ENCODE results near the gene MACROD2. TPM values are rescaled to one million over a fixed set of nuclear protein-coding genes. Genes with fewer than 3 reads are reported as not detected.
"Not testable (repeated sequence)": the region's sequence is repeated elsewhere in the genome, so short reads cannot be mapped to it uniquely, and the experiment has no call there.

The MACROD2 gene
- total RNA-seq, 4 donors from 2014 or later: 10.0 to 24.0 (median 17.0) TPM

DNA sequence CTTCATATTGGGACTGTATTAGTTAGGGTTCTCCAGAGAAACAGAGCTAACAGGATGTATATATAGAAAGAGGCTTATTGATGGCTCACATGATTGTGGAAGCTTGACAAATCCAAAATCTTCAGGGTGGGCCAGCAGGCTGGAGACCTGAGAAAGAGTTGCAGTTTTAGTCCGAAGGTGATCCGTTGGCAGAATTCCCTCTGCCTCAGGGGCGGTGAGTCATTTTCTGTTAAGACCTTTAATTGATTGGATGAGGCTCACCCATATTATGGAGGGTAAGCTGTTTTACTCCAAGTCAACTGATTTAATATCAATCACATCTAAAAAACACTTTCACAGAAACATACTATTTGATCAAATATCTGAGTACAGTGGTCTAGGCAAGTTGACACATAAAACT is 228.5 kb downstream of the MACROD2 start:
- intact Hi-C loops (cut with DNase I; ENCODE audit: low total_unique reads): no loop called here
- TF ChIP-seq POLR2A (IDR thresholded peaks at IDR 0.05): no peak
- TF ChIP-seq CTCF (IDR thresholded peaks at IDR 0.05): no peak
- H3K4me3 ChIP-seq (ENCODE audit: low read depth, poor library complexity, severe bottlenecking): no peak overlapping the region
- DNase-seq (ENCODE audit: low spot score in 2 of 2): no peak
- WGBS, 2 donors: 67 to 79% methylated on average over 3 of the region's 3 CpGs

DNA sequence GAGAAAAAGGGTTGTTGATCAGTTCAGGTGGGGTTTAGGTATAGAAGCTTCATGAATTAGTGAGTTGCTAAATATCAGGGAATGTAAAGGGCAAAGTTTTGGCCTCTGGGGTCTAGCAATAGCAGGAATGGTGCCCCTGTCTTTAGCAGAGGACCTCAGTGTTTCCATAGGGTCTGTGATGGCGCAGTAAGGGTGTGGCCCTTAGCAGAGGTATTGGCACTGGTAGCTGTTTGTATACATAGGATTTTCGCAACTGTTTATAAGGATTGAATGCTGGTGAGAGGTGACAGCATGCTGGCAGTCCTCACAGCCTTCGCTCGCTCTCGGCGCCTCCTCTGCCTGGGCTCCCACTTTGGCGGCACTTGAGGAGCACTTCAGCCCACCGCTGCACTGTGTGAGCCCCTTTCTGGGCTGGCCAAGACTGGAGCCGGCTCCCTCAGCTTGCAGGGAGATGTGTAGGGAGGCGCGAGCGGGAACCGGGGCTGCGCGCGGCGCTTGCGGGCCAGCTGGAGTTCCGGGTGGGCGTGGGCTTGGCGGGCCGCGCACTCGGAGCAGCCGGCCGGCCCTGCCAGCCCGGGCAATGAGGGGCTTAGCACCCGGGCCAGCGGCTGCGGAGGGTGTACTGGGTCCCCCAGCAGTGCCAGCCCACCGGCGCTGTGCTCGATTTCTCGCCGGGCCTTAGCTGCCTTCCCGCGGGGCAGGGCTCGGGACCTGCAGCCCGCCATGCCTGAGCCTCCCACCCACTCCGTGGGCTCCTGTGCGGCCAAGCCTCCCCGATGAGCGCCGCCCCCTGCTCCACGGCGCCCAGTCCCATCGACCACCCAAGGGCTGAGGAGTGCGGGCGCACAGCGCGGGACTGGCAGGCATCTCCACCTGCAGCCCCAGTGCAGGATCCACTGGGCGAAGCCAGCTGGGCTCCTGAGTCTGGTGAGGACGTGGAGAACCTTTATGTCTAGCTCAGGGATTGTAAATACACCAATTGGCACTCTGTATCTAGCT is 231.0 kb downstream of the MACROD2 start:
- 41 to 55% methylated on average over 18 to 29 of the region's 53 CpGs for WGBS, 2 donors
- DNase-seq (ENCODE audit: low spot score in 2 of 2); H3K4me3 ChIP-seq (ENCODE audit: low read depth, poor library complexity, severe bottlenecking); intact Hi-C loops (cut with DNase I; ENCODE audit: low total_unique reads): not testable (repeated sequence)

DNA sequence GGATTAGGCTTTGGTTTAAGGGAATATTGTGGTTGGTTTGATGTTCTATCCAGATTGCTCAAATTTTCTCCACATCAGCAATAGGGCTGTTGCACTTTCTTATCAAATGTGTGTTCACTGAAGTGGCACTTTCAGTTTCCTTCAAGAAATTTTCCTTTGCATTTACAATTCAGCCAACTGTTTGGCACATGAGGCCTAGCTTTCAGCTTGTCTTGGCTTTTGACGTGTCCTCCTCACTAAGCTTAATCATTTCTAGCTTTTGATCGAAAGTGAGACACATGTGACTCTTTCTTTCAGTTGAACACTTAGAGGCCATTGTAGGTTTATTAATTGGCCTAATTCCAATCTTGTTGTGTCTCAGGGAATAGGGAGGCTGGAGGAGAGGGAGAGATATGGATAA is 237.3 kb downstream of the MACROD2 start:
- intact Hi-C loops (cut with DNase I; ENCODE audit: low total_unique reads): no loop called here
- H3K4me3 ChIP-seq (ENCODE audit: low read depth, poor library complexity, severe bottlenecking): no peak overlapping the region
- TF ChIP-seq CTCF (IDR thresholded peaks at IDR 0.05) (no peak), POLR2A (IDR thresholded peaks at IDR 0.05) (no peak)

DNA sequence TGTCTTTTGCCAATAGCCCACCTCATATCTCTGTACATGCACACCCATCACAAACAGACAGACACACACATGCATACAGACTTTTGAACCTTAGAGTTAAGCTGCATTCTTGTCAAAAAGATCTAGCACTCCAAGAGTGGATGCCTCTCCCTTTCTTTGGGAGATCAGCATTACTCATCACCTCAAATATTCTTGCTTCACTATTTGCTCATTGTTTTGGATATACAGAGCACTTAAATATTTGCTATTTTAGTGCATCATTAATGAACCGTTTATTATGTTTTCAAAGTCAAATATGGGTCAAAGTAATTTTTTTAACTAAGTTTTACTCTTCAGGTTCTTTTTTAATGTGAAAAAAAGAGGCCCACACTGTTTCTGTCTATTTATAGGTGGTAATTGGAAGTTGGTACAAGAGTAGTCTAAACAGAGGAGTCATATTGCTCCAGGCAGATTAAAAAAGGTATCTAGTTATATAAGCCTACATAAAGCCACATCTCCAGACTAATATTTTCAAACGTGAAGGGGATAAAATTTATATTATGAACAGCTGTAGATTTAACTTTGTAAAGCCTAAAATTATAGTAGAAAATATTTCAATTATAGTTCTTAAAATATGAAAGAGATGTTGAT is 239.5 kb downstream of the MACROD2 start:
- 23 to 31% methylated on average over 2 of the region's 2 CpGs for WGBS, 2 donors
- TF ChIP-seq POLR2A (IDR thresholded peaks at IDR 0.05) (no peak), CTCF (IDR thresholded peaks at IDR 0.05) (no peak)
- no peak overlapping the region for H3K4me3 ChIP-seq (ENCODE audit: low read depth, poor library complexity, severe bottlenecking)
- intact Hi-C loops (cut with DNase I; ENCODE audit: low total_unique reads): no loop called here
- DNase-seq (ENCODE audit: low spot score in 2 of 2): no peak

More for the DNA sequence above, 237.3 kb downstream of the MACROD2 start:
- WGBS, 2 donors: 89 to 91% methylated on average over 2 of the region's 2 CpGs
- DNase-seq (ENCODE audit: low spot score in 2 of 2): no peak

GRCh38 chr20:14235355-14235754 is 240.0 kb downstream of the MACROD2 start:
- H3K4me3 ChIP-seq (ENCODE audit: low read depth, poor library complexity, severe bottlenecking): no peak overlapping the region
- DNase-seq (ENCODE audit: low spot score in 2 of 2): no peak
- no peak for TF ChIP-seq POLR2A (IDR thresholded peaks at IDR 0.05)
- TF ChIP-seq CTCF (IDR thresholded peaks at IDR 0.05): no peak
- WGBS, 2 donors: 46 to 49% methylated on average over 2 of the region's 2 CpGs
- intact Hi-C loops (cut with DNase I; ENCODE audit: low total_unique reads): no loop called here

DNA sequence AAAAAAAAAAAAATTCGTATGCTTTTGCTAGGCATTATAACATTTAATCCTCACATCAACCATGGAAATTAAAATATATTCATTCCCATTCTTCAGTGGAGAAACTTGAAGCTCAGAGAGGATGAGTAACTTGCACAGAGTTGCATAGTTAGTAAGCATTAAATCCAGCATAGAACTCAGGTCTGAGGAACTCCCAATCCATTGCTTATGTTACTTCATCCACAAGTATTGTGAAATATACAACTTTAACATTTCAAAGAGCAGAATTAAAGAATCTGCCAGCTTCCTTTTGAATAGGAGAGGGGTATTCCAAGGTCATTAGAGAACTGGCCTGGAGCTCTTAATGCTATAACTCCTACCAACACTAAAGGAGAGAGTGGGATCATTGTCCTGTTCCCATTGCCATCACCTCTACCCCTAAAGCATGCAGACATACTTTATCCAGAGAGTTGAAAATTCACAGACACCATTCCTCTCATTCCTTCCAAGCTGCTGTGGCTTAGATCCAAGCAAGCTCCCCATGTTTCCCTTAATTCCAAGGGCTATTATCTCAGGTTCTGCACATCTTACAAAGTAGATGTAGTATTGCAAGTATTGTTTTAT is 250.2 kb downstream of the MACROD2 start:
- no peak for DNase-seq (ENCODE audit: low spot score in 2 of 2)
- TF ChIP-seq POLR2A (IDR thresholded peaks at IDR 0.05) (no peak), CTCF (IDR thresholded peaks at IDR 0.05) (no peak)
- intact Hi-C loops (cut with DNase I; ENCODE audit: low total_unique reads): no loop called here
- no peak overlapping the region for H3K4me3 ChIP-seq (ENCODE audit: low read depth, poor library complexity, severe bottlenecking)
- WGBS, 2 donors: 65 to 73% methylated on average over 1 of the region's 1 CpG
